HepG2 (cell line): Measurements from ENCODE around the gene BAHCC1. TPM values are rescaled to one million over a fixed set of nuclear protein-coding genes. Genes with fewer than 3 reads are reported as not detected.
A peak's percentile ranks its signal among the peaks of the same experiment; 100 is the strongest.

Source experiments
- ATF7 ChIP-seq, 2 experiments: fragments of 450-650 bp in 1 of 2; sonication (generic) in 1 of 2; formaldehyde crosslinking in 1 of 2; IDR thresholded peaks; 2 replicates each; pipeline versions ENCODE4 v1.4.0 to v1.6.1; 2016 to 2020; ENCODE audit warnings: antibody characterized with exemption in 1 of 2, mild to moderate bottlenecking in 1 of 2, missing genetic modification reagents in 1 of 2
- CAMTA2 ChIP-seq: sonication (generic); formaldehyde crosslinking; IDR thresholded peaks from 2 replicates; pipeline ENCODE4 v1.4.0; 2020; ENCODE audit warnings: mild to moderate bottlenecking, missing genetic modification reagents, borderline replicate concordance
- CCAR2 ChIP-seq: fragments of 200-400 bp; formaldehyde crosslinking; optimal IDR thresholded peaks from 2 replicates; pipeline ENCODE3; 2018; ENCODE audit warnings: low read depth, mild to moderate bottlenecking, low read length, moderate library complexity
- CEBPG ChIP-seq: IDR thresholded peaks from 2 replicates; pipeline ENCODE4 v1.6.1; 2016
- KLF12 ChIP-seq: sonication (generic); formaldehyde crosslinking; IDR thresholded peaks from 2 replicates; pipeline ENCODE4 v1.4.0; 2020; ENCODE audit warnings: missing genetic modification reagents, borderline replicate concordance
- PAF1 ChIP-seq: IDR thresholded peaks from 2 replicates; pipeline ENCODE4 v1.6.1; 2016; ENCODE audit warnings: missing genetic modification reagents, missing compliant biosample characterization
- RFX1 ChIP-seq: fragments of 450-650 bp; IDR thresholded peaks from 2 replicates; pipeline ENCODE4 v1.6.1; 2017
- SP5 ChIP-seq: IDR thresholded peaks from 2 replicates; pipeline ENCODE4 v1.6.1; 2016; ENCODE audit warnings: low read depth, borderline replicate concordance
- TARDBP ChIP-seq: sonication (generic); formaldehyde crosslinking; IDR thresholded peaks from 2 replicates; pipeline ENCODE4 v1.8.0; 2022; ENCODE audit warnings: mild to moderate bottlenecking, missing genetic modification reagents
- ZBTB21 ChIP-seq: sonication (generic); formaldehyde crosslinking; IDR thresholded peaks from 2 replicates; pipeline ENCODE4 v1.4.0; 2020; ENCODE audit warnings: missing genetic modification reagents
- ZBTB25 ChIP-seq: IDR thresholded peaks from 2 replicates; pipeline ENCODE4 v1.6.1; 2018; ENCODE audit warnings: missing genetic modification reagents
- ZNF263 ChIP-seq: sonication (generic); formaldehyde crosslinking; IDR thresholded peaks from 2 replicates; pipeline ENCODE4 v1.4.0; 2020; ENCODE audit warnings: missing genetic modification reagents
- ZNF331 ChIP-seq: sonication (generic); formaldehyde crosslinking; IDR thresholded peaks from 2 replicates; pipeline ENCODE4 v1.4.0; 2020; ENCODE audit warnings: missing genetic modification reagents
- ZNF501 ChIP-seq: sonication (generic); formaldehyde crosslinking; IDR thresholded peaks from 2 replicates; pipeline ENCODE4 v1.5.1; 2020; ENCODE audit warnings: mild to moderate bottlenecking, moderate library complexity, missing genetic modification reagents
- ZNF737 ChIP-seq: sonication (generic); formaldehyde crosslinking; IDR thresholded peaks from 2 replicates; pipeline ENCODE4 v1.5.0; 2020; ENCODE audit warnings: missing genetic modification reagents, mild to moderate bottlenecking, borderline replicate concordance
- ZNF75D ChIP-seq: sonication (generic); formaldehyde crosslinking; IDR thresholded peaks from 2 replicates; pipeline ENCODE4 v1.8.1; 2023; ENCODE audit warnings: missing genetic modification reagents, mild to moderate bottlenecking, borderline replicate concordance
- ZNF792 ChIP-seq: IDR thresholded peaks from 2 replicates; pipeline ENCODE4 v1.6.1; 2016
- polyA plus RNA-seq, 8 experiments: library from polyadenylated mRNA; depleted of rRNA in 3 of 8; stranded (reverse) in 7 of 8; unstranded in 1 of 8; fragments of >200 nt; fragmentation: Illumina TruSeq in 4 of 8; extraction: Trizol in 4 of 8; gene quantifications; 2 replicates each; pipeline versions ENCODE4 v1.2.1 to v1.2.3, GENCODE V29; 2011 to 2016; ENCODE audit warnings: low read depth in 4 of 8, missing spikeins in 1 of 8, mixed read lengths in 1 of 8; ENCODE audit not compliant: insufficient read depth in 1 of 8
- total RNA-seq, 5 experiments: library from RNA; depleted of rRNA; stranded (reverse); fragments of >200 nt; fragmentation: Illumina TruSeq; extraction: Trizol; gene quantifications; 2 replicates each; pipeline ENCODE4 v1.2.3, GENCODE V29; 2016; ENCODE audit warnings: low read depth in 1 of 5
- TF ChIP-seq, protein P1 (sequence below): sonication (generic); formaldehyde crosslinking; IDR thresholded peaks from 2 replicates; pipeline ENCODE4 v1.5.0; 2020; ENCODE audit warnings: mild to moderate bottlenecking, missing genetic modification reagents, borderline replicate concordance
- TF ChIP-seq, protein P2 (sequence below): sonication (generic); formaldehyde crosslinking; IDR thresholded peaks from 2 replicates; pipeline ENCODE4 v1.4.0; 2020; ENCODE audit warnings: missing genetic modification reagents
- TF ChIP-seq, protein P3 (sequence below): sonication (generic); formaldehyde crosslinking; IDR thresholded peaks from 2 replicates; pipeline ENCODE4 v1.4.0; 2020; ENCODE audit warnings: missing genetic modification reagents, borderline replicate concordance
- TF ChIP-seq, protein P4 (sequence below): sonication (generic); formaldehyde crosslinking; IDR thresholded peaks from 2 replicates; pipeline ENCODE4 v1.4.0; 2020; ENCODE audit warnings: missing genetic modification reagents
- TF ChIP-seq, protein P5 (sequence below): IDR thresholded peaks from 2 replicates; pipeline ENCODE4 v1.6.1; 2012; ENCODE audit warnings: inconsistent platforms

BAHCC1 gene
- total and polyA plus RNA-seq, 2 of the 13 experiments (the other 11 are each of a cell fraction or from before 2014, with no cell fraction given): 1.4 to 1.7 TPM

DNA sequence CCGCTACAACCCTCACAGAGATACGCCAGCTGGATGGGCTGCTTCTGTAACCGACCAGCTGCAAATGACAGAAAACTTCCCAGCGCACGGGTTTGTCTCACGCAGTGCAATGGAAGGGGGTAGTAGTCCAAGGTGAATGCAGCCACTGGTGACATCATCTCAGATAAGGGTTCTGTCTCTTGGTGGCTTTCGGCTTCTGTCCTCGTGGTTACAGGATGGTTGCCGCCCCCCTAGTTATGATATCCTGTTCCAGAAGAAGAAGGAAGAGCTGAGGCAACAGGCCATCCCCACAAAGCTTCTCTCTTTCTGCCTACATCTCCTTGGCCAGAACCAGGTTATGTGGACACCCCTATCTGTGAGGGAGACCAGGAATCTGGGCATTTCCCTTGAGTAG lies 40.3 kb upstream of the BAHCC1 start (continued):
- TF ChIP-seq, protein P1, sequence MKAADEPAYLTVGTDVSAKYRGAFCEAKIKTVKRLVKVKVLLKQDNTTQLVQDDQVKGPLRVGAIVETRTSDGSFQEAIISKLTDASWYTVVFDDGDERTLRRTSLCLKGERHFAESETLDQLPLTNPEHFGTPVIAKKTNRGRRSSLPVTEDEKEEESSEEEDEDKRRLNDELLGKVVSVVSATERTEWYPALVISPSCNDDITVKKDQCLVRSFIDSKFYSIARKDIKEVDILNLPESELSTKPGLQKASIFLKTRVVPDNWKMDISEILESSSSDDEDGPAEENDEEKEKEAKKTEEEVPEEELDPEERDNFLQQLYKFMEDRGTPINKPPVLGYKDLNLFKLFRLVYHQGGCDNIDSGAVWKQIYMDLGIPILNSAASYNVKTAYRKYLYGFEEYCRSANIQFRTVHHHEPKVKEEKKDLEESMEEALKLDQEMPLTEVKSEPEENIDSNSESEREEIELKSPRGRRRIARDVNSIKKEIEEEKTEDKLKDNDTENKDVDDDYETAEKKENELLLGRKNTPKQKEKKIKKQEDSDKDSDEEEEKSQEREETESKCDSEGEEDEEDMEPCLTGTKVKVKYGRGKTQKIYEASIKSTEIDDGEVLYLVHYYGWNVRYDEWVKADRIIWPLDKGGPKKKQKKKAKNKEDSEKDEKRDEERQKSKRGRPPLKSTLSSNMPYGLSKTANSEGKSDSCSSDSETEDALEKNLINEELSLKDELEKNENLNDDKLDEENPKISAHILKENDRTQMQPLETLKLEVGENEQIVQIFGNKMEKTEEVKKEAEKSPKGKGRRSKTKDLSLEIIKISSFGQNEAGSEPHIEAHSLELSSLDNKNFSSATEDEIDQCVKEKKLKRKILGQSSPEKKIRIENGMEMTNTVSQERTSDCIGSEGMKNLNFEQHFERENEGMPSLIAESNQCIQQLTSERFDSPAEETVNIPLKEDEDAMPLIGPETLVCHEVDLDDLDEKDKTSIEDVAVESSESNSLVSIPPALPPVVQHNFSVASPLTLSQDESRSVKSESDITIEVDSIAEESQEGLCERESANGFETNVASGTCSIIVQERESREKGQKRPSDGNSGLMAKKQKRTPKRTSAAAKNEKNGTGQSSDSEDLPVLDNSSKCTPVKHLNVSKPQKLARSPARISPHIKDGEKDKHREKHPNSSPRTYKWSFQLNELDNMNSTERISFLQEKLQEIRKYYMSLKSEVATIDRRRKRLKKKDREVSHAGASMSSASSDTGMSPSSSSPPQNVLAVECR (CRISPR knock-in tag): no peak
- TF ChIP-seq ZNF737 (CRISPR knock-in tag) (no peak), ZBTB25 (no peak), ZNF263 (CRISPR knock-in tag) (no peak), ATF7 (IDR thresholded peaks at IDR 0.05) (peak; percentile 50), ATF7 (CRISPR knock-in tag; IDR thresholded peaks at IDR 0.05) (no peak), CAMTA2 (CRISPR knock-in tag) (no peak), ZNF792 (CRISPR knock-in tag) (no peak), ZNF75D (no peak), PAF1 (CRISPR knock-in tag) (no peak), TARDBP (CRISPR knock-in tag) (no peak), CCAR2 (no peak), SP5 (CRISPR knock-in tag) (no peak), ZNF331 (CRISPR knock-in tag) (no peak), CEBPG (CRISPR knock-in tag) (no peak), ZBTB21 (peak; percentile 40; the same call in 1 of the 2 replicates), KLF12 (CRISPR knock-in tag) (no peak), RFX1 (no peak), ZNF501 (CRISPR knock-in tag) (peak; percentile 21; the same call in 1 of the 2 replicates)
- TF ChIP-seq, protein P2, sequence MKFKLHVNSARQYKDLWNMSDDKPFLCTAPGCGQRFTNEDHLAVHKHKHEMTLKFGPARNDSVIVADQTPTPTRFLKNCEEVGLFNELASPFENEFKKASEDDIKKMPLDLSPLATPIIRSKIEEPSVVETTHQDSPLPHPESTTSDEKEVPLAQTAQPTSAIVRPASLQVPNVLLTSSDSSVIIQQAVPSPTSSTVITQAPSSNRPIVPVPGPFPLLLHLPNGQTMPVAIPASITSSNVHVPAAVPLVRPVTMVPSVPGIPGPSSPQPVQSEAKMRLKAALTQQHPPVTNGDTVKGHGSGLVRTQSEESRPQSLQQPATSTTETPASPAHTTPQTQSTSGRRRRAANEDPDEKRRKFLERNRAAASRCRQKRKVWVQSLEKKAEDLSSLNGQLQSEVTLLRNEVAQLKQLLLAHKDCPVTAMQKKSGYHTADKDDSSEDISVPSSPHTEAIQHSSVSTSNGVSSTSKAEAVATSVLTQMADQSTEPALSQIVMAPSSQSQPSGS: 0 out of 2 replicates have a peak, but pooled peaks have one; percentile 46
- TF ChIP-seq, protein P3, sequence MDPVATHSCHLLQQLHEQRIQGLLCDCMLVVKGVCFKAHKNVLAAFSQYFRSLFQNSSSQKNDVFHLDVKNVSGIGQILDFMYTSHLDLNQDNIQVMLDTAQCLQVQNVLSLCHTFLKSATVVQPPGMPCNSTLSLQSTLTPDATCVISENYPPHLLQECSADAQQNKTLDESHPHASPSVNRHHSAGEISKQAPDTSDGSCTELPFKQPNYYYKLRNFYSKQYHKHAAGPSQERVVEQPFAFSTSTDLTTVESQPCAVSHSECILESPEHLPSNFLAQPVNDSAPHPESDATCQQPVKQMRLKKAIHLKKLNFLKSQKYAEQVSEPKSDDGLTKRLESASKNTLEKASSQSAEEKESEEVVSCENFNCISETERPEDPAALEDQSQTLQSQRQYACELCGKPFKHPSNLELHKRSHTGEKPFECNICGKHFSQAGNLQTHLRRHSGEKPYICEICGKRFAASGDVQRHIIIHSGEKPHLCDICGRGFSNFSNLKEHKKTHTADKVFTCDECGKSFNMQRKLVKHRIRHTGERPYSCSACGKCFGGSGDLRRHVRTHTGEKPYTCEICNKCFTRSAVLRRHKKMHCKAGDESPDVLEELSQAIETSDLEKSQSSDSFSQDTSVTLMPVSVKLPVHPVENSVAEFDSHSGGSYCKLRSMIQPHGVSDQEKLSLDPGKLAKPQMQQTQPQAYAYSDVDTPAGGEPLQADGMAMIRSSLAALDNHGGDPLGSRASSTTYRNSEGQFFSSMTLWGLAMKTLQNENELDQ (CRISPR knock-in tag): no peak
- TF ChIP-seq, protein P4, sequence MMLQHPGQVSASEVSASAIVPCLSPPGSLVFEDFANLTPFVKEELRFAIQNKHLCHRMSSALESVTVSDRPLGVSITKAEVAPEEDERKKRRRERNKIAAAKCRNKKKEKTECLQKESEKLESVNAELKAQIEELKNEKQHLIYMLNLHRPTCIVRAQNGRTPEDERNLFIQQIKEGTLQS (CRISPR knock-in tag): peak; percentile 68
- TF ChIP-seq, protein P5, sequence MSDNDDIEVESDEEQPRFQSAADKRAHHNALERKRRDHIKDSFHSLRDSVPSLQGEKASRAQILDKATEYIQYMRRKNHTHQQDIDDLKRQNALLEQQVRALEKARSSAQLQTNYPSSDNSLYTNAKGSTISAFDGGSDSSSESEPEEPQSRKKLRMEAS: no peak
